Motor neuron (in vitro differentiated cells): ENCODE results near the gene CACNB4. TPM values are rescaled to one million over a fixed set of nuclear protein-coding genes. Genes with fewer than 3 reads are reported as not detected.
"Not testable (repeated sequence)": the region's sequence is repeated elsewhere in the genome, so short reads cannot be mapped to it uniquely, and the experiment has no call there.

Source experiments
- ATAC-seq, 8 experiments: fragments of 200-7000 bp; cut with Tn5 transposase; replicated peaks in 6 of 8; 2 replicates each; pipeline ENCODE4 v1.8.0; 2021; ENCODE audit warnings: mild to moderate bottlenecking in 8 of 8, moderate library complexity in 8 of 8
- H3K27ac ChIP-seq, 2 donors: fragments of 250-450 bp; sonication (Bioruptor Pico); 2 replicates each; pipeline ENCODE4 v1.9.0; 2021; ENCODE audit warnings: antibody characterized with exemption in 2 of 2, mild to moderate bottlenecking in 2 of 2, moderate library complexity in 1 of 2
- H3K4me1 ChIP-seq, 2 donors: fragments of 250-450 bp; sonication (Bioruptor Pico); replicated peaks in 1 of 2; 2 replicates each; pipeline ENCODE4 v1.6.1; 2021; ENCODE audit warnings: antibody characterized with exemption in 2 of 2, mild to moderate bottlenecking in 2 of 2, moderate library complexity in 1 of 2
- H3K4me3 ChIP-seq, 5 donors: fragments of 250-450 bp; sonication (Bioruptor Pico); 2 replicates each; pipeline ENCODE4 v1.9.0; 2021; ENCODE audit warnings: antibody characterized with exemption in 5 of 5, mild to moderate bottlenecking in 5 of 5, moderate library complexity in 4 of 5
- WGBS, 10 experiments: fragments of 450-650 bp; shearing (Covaris generic); methylation state at CpG; one replicate each; pipeline ENCODE4 v1.0.0; 2022; 5-methylcytosine and 5-hydroxymethylcytosine counted together
- in situ Hi-C, 9 experiments: fragments of 400-800 bp; cut with MboI; loops; one replicate each; pipeline ENCODE4 v1.15.0; 2021; ENCODE audit warnings: low sequenced_read_pairs in 9 of 9, low pct_unique_long_range_greater_than_20kb in 2 of 9; ENCODE audit not compliant: unreplicated experiment in 9 of 9
- total RNA-seq, 8 experiments: library from RNA; unstranded; fragments of 300-600 nt; gene quantifications; 2 replicates each; pipeline versions ENCODE4 v1.2.3 to v1.2.4, GENCODE V29; 2022

CACNB4 gene
- total RNA-seq, 8 experiments from 2014 or later = 6.7 to 116 (median 19.0) TPM

DNA sequence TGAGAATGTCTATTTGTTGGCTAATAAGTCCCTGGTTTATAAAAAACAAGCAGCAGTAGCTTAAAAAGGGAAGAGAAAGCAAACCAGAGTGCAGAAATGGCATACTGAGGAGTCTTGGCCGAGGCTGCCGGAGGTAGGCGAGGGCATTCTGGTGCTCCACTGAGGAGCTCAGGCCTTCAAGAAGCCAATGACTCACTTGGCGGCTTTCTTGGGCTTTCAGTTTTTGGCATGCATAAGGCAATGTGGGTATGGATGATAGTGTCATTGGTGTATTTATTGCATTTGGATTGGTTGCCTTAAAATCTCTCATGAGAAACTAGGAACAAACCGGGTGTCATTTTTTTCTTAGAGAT, 151.1 kb downstream of the CACNB4 start:
- H3K4me3 ChIP-seq = no peak overlapping the region
- H3K27ac ChIP-seq = no peak overlapping the region
- 0 to 100% (median 84%) methylated on average over 1 to 5 of the region's 5 CpGs; no CpG with 5 or more reads in 3 of the 10 experiments for WGBS, 10 experiments
- H3K4me1 ChIP-seq = peaks cover 11 to 13% of the 10 kb centered on the region in 2 donors
- in situ Hi-C loops = no loop called here
- peak in 4 of 8 experiments; percentile 9 to 88 (median 40) for ATAC-seq

DNA sequence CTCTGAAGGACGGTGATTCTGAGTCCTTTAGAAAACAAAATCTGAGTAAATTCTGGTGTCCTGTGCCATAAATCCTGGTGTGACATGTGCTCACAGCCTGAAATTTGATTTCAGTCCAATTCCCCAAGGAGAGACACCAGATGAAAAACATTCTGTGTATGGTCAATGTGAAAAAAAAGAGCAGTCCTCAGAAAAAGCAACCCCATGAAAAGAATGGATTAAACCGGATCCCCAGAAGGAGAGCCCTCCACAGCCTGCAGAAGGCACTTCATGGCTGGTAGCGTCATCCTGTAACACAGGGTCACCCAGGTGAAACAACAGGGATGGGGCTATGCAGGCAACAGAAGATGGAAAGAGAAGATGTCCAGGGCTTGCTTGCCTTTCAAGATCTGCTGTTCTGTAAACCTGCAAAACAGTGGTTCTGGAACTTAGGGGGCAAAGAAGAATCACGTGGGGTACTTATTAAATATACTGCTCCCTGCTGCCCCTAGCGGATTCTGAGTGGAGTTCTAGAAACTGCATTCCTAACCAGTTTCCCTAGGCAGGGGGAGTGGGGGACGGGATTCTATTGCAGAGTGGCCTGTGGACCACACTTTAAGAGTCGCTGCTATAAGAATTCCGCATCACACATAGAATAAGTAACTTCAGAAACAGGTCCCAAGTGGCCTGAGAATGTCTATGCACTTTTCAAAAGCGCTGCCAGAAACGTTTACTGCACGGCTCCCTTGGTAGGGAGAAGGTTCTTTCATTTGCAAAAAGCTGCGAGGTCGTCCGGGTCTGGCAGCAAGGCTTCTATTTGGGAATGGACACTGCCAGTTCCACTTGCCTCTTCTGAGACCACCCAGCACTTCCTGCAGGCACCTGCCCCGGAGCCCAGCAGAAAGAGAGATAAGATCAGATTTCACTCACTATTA, 151.7 kb downstream of the CACNB4 start:
- whole genome bisulfite sequencing, 10 experiments = 18 to 69% (median 26%) methylated on average over 3 to 13 of the region's 15 CpGs; no CpG with 5 or more reads in 2 of the 10 experiments
- in situ Hi-C loops = no loop called here
- ATAC-seq = peak; percentile 61 to 85 (median 74)
- Histone ChIP-seq H3K4me1 (peaks cover 11 to 13% of the 10 kb centered on the region in 2 donors), H3K27ac (no peak overlapping the region), H3K4me3 (no peak overlapping the region)

DNA sequence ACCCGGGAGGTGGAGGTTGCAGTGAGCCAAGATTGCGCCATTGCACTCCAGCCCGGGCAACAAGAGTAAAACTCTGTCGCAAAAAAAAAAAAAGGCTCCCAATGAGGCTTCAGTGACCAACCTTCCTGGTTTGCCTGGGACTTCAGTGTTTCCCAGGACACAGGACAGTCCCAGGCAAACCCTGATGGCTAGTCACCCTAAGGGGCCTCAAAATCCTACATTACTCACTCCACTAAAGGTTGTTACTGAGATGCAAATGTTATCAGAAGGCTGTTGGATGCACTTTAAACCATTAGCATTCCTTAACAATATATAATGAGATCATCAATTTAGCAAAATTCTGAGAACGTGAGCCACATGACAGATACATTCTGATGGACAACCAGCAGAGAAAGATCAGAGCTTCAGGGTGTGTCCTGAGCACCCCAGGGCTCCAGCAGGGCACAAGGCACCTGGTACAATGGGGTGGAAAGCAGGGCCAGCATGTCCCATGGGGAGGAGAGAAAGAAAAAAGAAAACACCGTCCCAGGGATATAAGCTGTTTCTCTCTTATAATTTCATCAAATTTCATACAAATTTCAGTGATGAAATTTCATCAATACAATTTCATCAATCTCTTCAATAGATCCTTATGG, 152.5 kb downstream of the CACNB4 start:
- Histone ChIP-seq H3K4me1 (peaks cover 11 to 13% of the 10 kb centered on the region in 2 donors), H3K4me3 (no peak overlapping the region), H3K27ac (no peak overlapping the region)
- peak in 7 of 8 experiments; percentile 18 to 74 (median 49) for ATAC-seq
- in situ Hi-C loops = no loop called here
- 0 to 100% (median 33%) methylated on average over 1 to 4 of the region's 6 CpGs; no CpG with 5 or more reads in 2 of the 10 experiments for WGBS, 10 experiments

DNA sequence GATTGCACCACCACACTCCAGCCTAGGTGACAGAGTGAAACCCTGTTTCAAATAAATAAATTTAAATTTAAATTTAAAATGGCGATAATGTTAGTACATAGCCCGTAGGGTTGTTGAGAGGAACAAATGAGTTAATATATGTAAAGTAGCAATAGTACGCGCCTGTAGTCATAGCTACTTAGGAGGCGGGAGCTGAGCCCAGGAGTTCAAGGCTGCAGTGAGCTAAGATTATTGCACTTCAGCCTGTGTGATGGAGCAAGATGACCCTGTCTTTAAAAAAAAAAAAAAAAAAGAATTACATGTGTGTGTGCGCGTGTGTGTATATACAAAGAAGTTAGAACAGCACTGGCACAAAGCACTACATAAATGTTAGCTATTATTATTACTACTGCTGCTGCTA, 153.2 kb downstream of the CACNB4 start:
- peaks cover 11 to 13% of the 10 kb centered on the region in 2 donors for H3K4me1 ChIP-seq
- H3K27ac ChIP-seq = no peak overlapping the region
- ATAC-seq = no peak
- in situ Hi-C loops = no loop called here
- no peak overlapping the region for H3K4me3 ChIP-seq
- WGBS, 10 experiments = 79 to 100% (median 91%) methylated on average over 1 to 7 of the region's 7 CpGs

DNA sequence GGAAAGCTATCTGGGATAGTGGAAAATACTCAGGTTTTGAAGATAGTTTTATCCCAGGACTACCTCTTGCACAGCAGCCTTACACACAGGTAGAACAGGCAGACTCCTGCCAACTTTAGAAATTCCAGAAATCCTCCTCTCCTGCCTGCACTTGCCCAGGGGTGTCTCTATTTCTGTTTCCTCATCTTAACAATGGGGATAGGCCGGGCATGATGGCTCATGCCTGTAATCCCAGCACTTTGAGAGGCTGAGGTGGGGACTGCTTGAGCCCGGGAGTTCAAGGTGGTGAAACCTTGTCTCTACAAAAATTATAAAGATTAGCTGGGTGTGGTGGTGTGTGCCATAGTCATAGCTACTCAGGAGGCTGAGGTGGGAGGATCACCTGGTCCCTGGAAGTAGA, 153.7 kb downstream of the CACNB4 start:
- in situ Hi-C loops = no loop called here
- Histone ChIP-seq H3K4me3 (no peak overlapping the region), H3K4me1 (peaks cover 11 to 13% of the 10 kb centered on the region in 2 donors), H3K27ac (no peak overlapping the region)
- 33 to 100% (median 66%) methylated on average over 1 to 2 of the region's 2 CpGs; no CpG with 5 or more reads in 6 of the 10 experiments for WGBS, 10 experiments
- ATAC-seq = no peak

DNA sequence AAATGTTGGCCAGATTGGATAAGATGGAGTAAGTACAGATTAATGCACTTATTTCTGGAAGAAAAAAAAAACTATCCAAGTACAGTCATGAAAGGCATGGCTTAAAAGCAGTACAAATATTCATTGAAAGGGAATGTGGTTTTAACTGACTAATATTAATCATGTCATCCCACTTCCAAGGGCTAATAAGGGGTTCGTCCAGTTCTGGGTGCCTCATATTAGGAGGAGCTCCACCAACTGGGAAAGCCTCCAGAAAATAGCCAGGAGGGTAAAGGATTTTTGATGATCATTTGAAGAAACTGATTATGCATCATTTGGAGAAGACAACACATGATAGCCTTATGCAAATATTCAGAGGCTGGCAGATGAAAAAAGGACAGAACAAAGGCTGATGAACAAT, 155.4 kb downstream of the CACNB4 start:
- H3K27ac ChIP-seq = no peak overlapping the region
- 33 to 100% (median 67%) methylated on average over 1 of the region's 1 CpG; no CpG with 5 or more reads in 3 of the 10 experiments for WGBS, 10 experiments

DNA sequence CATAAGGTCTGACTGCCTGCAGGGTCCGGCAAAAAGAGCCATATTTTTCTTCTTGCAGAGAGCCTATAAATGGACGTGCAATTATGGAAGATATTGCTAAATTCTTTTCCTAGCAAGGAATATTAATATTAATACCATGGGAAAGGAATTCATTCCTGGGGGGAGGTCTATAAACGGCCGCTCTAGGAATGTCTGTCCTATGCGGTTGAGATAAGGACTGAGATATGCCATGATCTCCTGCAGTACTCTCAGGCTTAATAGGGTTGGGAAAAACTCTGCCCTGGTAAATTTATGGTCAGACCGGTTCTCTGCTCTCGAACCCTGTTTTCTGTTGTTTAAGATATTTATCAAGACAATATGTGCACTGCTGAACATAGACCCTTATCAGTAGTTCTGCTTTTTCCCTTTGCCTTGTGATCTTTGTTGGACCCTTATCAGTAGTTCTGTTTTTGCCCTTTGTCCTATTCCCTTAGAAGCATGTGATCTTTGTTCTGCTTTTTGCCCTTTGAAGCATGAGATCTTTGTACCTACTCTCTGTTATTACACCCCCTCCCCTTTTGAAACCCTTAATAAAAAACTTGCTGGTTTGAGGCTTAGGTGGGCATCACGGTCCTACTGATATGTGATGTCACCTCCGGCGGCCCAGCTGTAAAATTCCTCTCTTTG, 156.2 kb downstream of the CACNB4 start:
- H3K4me3 ChIP-seq, H3K27ac ChIP-seq, ATAC-seq, in situ Hi-C loops: not testable (repeated sequence)
- H3K4me1 ChIP-seq = peaks cover 11 to 13% of the 10 kb centered on the region in 2 donors
- WGBS, 10 experiments = 78 to 100% (median 90%) methylated on average over 1 to 10 of the region's 10 CpGs; no CpG with 5 or more reads in 2 of the 10 experiments

More for the DNA sequence above, 155.4 kb downstream of the CACNB4 start:
- no peak for ATAC-seq
- in situ Hi-C loops = no loop called here
- Histone ChIP-seq H3K4me3 (no peak overlapping the region), H3K4me1 (peaks cover 11 to 13% of the 10 kb centered on the region in 2 donors)

DNA sequence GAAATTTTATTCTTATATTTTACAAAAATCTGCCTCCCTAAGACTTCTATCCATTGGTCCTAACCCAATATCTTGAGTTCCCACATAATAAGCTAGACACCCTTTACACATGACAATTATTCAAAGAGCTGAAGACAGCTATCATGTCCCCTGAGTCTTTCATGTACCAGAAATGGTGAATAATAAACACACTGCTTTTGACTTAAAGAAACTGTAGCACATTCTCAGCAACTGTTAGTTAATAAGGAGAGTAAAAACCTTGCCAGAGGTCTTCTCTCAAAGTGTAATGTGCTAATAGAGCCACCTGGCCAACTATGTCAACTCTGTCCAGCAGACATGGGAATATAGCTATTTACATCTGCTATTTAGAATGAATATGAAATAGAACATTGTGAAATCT, 160.9 kb downstream of the CACNB4 start:
- in situ Hi-C loops = no loop called here
- no peak overlapping the region for H3K27ac ChIP-seq
- ATAC-seq = peak in 1 of 8 experiments; percentile 47
- H3K4me3 ChIP-seq = no peak overlapping the region
- H3K4me1 ChIP-seq = peaks cover 9 to 14% of the 10 kb centered on the region in 2 donors

DNA sequence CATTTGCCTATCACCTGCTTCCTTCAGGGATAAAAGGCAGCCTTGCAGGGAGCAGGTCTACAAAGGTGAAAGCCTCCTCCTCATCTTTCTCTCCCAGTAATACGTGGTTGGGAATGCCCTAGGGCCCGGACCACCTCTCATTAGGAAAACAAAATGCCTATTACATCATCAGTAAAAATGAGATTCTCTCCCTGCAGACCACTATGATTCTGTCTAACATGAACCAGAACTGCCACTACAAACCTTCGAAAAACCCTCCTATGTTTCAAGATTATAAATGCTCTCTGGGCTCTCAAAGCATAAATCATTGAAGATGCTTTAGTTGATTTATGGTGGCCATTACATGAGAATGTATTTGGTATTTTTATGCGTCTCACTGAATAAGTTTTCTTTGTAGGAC, 162.2 kb downstream of the CACNB4 start:
- peaks cover 9 to 14% of the 10 kb centered on the region in 2 donors for H3K4me1 ChIP-seq
- peak overlapping the region in 1 of 2 donors; percentile 9 for H3K27ac ChIP-seq
- ATAC-seq = peak in 5 of 8 experiments; percentile 60 to 85 (median 74)
- in situ Hi-C loops = no loop called here
- H3K4me3 ChIP-seq = no peak overlapping the region
- WGBS, 10 experiments = 10 to 57% (median 36%) methylated on average over 1 to 4 of the region's 4 CpGs; no CpG with 5 or more reads in 3 of the 10 experiments

DNA sequence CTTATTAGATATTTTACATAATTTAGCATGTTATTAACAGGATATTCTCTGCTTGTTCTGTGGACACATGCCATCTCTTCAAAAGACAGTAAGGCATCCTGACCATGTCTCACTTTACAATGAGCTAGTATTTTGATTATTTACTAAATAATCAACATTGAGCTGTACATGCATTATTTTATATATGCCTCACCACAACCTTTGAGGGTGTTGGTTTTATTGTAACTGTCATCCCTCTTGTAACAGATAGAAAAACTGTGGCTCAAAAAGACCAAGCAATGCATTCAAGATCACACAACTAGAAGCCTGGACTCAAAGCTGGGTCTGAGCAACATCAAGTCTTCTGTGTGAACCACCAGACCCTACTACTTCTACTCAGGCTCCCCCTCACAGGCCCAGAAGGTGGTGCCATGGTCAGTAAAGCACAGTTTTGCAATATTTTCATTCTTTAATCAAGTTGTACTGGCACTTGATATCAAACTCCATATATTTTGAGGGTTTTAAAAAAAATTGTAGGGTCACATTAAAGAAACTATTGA, 165.5 kb downstream of the CACNB4 start:
- no peak for ATAC-seq
- in situ Hi-C loops = no loop called here
- Histone ChIP-seq H3K4me3 (no peak overlapping the region), H3K27ac (no peak overlapping the region), H3K4me1 (peaks cover 9 to 14% of the 10 kb centered on the region in 2 donors)

DNA sequence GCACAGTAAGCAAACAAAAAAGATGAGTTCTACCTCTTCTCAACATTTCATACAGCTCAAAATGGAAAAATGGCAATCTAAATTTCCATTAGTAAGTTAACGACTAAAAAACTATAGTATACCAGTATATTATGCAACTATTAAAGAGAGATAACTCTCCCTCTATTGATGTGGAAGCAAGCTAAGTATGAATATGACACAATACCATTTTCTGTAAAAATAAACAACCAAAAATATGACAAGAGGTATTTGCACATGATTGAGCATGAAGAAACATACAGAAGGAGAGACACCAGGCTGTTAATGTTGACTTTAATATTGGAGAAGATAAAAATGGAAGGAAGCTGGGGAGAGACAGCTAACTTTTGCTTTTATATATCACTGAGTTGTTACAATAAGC, 167.1 kb downstream of the CACNB4 start:
- Histone ChIP-seq H3K27ac (no peak overlapping the region), H3K4me3 (no peak overlapping the region), H3K4me1 (peaks cover 4 to 8% of the 10 kb centered on the region in 2 donors)
- in situ Hi-C loops = no loop called here
- no peak for ATAC-seq
- WGBS, 10 experiments = 65 to 100% (median 90%) methylated on average over 1 of the region's 1 CpG; no CpG with 5 or more reads in 4 of the 10 experiments

DNA sequence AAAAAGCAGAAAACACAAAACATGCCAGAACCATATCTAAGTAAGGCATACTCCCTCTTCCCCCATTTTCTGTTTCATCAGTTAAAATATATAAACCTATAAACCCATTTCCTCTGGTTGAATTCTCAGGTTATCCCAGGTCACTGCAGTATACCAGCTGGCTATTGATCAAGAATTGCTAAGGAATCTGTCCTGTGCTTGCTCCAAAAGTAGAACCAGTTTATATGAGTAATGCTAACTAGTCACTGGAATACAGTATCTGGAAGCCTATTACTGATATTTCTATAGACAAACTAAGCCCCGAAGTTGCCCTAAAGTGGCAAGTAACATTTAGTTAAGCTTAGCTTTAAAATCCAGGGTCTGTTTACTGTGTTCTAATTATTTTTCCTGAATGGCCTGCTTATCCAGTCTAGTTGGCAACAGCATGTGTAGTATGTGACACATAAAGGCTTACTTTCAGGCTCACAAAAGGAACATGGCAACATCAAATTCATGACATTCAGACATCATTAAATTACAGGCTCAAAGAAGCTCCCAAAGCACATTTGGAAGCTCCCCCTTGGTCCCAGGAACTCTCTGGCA, 167.7 kb downstream of the CACNB4 start:
- WGBS, 10 experiments = 40 to 100% (median 100%) methylated on average over 1 of the region's 1 CpG; no CpG with 5 or more reads in 3 of the 10 experiments
- Histone ChIP-seq H3K27ac (no peak overlapping the region), H3K4me1 (peaks cover 2% of the 10 kb centered on the region in 2 donors), H3K4me3 (no peak overlapping the region)
- in situ Hi-C loops = no loop called here
- ATAC-seq = no peak
